ENCODE measurements around the gene ATXN1.

- TF ChIP-seq CTCF (IDR thresholded peaks at IDR 0.05) (no peak), POLR2A (IDR thresholded peaks at IDR 0.05; ENCODE audit: low read depth) (no peak), EP300 (IDR thresholded peaks at IDR 0.05) (no peak)
These were observed 509.6 kb downstream of the ATXN1 start for GRCh38 chr6:16251706-16252105.
